Measurements from ENCODE around the gene CYB5R3.
A peak's percentile ranks its signal among the peaks of the same experiment; 100 is the strongest.
"Not testable (repeated sequence)": the region's sequence is repeated elsewhere in the genome, so short reads cannot be mapped to it uniquely, and the experiment has no call there.

CYB5R3 gene

DNA sequence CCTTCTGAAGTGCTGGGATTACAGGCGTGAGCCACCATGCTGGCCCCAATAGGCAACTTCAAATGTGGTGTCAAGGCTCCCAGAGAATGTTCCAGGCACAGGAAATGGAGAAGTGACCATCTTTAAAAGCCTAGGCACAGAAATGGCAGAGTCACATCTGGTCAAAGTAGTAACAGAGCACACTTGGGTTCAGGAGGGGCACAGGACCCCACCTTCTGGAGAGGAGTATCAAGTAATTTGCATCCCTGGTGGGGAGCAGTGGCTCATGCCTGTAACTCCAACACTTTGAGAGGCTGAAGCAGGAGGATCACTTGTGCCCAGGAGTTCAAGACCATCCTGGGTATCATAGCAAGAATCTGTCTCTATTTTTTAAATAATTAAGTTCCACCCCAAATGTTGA, 66.2 kb downstream of the CYB5R3 start:
- CTCF ChIA-PET = interaction anchor here (1.2 kb wide), 2 partner anchors 13 to 24 kb away, joined by 3 to 4 read pairs; no protein-coding TSS in a partner anchor
- POLR2A ChIA-PET = no interaction called here
- TF ChIP-seq, protein P1, sequence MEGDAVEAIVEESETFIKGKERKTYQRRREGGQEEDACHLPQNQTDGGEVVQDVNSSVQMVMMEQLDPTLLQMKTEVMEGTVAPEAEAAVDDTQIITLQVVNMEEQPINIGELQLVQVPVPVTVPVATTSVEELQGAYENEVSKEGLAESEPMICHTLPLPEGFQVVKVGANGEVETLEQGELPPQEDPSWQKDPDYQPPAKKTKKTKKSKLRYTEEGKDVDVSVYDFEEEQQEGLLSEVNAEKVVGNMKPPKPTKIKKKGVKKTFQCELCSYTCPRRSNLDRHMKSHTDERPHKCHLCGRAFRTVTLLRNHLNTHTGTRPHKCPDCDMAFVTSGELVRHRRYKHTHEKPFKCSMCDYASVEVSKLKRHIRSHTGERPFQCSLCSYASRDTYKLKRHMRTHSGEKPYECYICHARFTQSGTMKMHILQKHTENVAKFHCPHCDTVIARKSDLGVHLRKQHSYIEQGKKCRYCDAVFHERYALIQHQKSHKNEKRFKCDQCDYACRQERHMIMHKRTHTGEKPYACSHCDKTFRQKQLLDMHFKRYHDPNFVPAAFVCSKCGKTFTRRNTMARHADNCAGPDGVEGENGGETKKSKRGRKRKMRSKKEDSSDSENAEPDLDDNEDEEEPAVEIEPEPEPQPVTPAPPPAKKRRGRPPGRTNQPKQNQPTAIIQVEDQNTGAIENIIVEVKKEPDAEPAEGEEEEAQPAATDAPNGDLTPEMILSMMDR (IDR thresholded peaks at IDR 0.05; ENCODE audit: control extremely low read depth, extremely low read depth, low read depth, missing control alignments) = no peak
- no peak for DNase-seq (ENCODE audit: extremely low spot score)

DNA sequence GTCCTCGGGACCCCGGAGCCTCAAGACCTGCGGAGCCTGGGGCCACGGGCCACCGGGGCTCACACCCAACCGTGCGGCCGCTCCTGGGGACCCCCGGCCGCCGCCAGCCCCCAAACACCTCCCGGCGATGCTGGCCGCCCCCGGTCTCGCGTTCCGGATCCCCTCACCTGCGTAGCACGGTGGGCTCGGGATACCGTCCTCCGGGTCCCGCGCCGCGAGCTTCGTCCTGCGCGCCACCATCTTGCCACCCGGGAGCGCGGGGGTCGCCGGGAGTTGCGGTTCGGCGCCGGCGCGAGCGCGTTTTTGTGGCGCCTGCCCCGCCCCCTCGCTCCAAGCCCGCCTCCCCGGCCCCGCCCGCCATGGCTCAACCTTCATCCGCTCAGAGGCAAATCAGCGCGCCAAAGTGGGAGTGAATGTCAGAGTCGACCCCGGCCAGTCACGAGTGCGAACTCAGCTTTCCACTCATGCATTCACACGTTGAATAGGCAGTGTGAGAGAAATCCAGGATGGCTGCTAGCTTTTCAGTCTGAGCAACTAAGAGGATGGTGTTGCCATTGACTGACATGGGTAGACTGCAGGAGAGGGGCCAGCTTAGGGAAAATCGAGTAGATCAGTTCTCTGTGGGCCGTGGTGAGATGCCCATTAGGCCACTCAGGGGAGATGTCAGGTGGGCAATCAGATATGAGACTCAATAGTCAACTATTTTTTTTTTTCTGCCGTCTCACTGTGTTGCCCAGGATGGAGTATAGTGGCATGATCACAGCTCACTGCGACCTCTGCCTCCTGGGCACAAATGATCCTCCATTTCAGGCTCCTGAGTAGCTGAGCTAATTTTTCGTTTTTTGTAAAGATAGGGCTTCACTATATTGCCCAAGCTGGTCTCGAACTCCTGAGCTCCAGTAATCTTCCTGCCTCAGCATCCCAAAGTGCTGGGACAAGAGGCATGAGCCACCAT, 67.2 kb downstream of the CYB5R3 start:
- ChIA-PET CTCF (interaction anchor here (1.2 kb wide), 2 partner anchors 12 to 25 kb away, joined by 3 to 4 read pairs; no protein-coding TSS in a partner anchor), POLR2A (interaction anchor here (1.2 kb wide), 1 partner anchor 32 kb away, joined by 3 read pairs; the partner anchor contains the start of gene POLDIP3)
- peak; percentile 89 for DNase-seq (ENCODE audit: extremely low spot score)
- TF ChIP-seq, protein P1 (IDR thresholded peaks at IDR 0.05; ENCODE audit: control extremely low read depth, extremely low read depth, low read depth, missing control alignments) = no peak

DNA sequence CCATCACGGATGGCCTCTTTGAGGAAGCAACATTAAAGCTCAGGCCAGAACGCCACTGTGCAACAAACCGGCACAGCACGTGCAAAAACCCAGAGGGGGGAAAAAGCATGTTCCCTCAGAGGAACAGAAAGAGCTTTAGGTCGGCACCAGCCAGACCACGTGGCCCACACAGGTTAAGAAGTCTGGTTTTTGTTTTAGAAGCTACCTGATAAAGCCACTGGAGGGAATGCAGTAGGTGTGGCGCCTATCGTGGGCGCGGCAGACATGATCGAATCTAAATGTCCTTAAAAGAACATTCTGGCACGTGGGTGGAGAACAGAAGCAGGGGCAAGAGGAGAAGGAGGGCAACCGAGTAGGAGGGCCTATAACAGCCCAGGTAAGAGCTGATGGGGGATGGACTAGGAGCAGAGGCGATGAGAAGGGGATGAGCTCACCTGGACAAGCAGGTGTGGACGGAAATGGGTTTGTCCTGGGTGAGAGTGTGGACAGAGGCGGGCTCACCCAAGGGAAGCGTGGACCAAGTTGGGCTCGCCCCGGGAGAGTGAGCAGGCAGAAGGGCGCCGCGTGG, 67.9 kb downstream of the CYB5R3 start:
- POLR2A ChIA-PET = interaction anchor here (1.2 kb wide), 1 partner anchor 33 kb away, joined by 3 read pairs; the partner anchor contains the start of gene POLDIP3
- DNase-seq (ENCODE audit: extremely low spot score); CTCF ChIA-PET: not testable (repeated sequence)

DNA sequence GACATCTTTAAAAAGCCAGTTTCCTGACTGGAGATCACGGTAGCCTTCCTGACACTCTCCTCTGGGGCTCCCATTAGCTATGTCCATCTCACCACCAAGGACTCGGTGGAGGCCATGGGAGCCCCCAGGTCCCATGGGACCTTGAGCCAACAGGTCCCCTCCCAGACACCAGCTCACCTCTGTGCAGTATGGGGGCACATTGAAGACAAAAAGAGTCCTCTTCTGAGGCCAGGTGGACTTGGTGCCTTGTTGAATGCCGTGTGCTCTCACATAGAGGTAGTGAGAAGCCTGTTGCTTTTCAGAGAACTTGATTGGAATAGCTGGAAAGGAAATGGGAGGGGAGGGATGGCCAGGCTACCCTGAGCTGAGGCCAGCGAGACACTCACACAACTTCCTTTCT, 69.2 kb downstream of the CYB5R3 start:
- DNase-seq (ENCODE audit: extremely low spot score); POLR2A ChIA-PET; CTCF ChIA-PET: not testable (repeated sequence)

DNA sequence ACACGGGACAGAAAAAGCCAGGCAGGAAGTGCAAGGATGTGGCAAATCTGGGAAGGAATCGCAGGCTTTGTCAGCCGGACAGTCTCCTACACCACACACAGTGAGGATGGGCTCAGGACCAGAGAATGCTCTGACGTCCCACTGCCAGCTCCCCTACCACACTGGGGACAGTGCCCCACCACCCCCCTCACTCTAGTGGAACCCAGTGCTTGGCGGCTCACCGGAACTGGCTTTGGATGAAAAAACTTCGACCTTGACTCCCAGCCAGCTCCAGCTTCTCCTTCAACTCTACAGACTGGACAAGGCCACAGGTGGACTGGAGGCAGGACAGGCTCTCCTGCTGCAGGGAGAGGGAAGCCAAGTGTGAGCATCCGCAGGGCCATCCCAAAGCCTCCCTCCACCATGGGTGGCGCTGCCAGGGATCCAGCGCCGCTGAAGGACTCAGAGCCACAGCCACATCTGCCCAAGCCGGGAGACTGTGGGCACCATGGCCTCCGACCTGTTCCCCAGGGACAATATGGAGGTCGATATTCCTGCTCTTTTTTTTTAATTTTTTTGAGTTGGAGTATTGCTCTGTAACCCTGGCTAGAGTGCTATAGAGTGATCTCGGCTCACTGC, 71.5 kb downstream of the CYB5R3 start:
- POLR2A ChIA-PET = no interaction called here
- CTCF ChIA-PET = no interaction called here
- TF ChIP-seq, protein P1 (IDR thresholded peaks at IDR 0.05; ENCODE audit: control extremely low read depth, extremely low read depth, low read depth, missing control alignments) = no peak
- no peak for DNase-seq (ENCODE audit: extremely low spot score)

DNA sequence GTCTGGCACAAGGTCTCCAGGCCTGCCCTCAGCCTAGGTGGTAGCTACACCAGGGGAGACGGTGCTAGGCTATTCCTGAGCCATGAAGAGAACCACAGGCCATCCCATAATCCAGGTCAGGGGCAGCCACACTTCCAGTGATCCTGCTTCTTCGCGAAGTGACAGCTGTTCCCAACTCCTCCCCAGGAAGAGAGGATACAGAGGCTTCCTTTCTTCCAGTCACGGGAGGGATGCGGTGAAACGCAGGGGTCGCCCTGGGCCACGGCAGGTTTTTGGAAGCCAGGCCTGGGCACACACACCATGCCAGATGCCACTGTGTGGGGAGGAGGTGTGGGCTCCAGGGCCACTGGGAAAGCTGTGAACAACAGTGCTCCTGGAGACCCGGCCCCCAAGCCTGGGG, 72.1 kb downstream of the CYB5R3 start:
- POLR2A ChIA-PET; CTCF ChIA-PET; DNase-seq (ENCODE audit: extremely low spot score): not testable (repeated sequence)

DNA sequence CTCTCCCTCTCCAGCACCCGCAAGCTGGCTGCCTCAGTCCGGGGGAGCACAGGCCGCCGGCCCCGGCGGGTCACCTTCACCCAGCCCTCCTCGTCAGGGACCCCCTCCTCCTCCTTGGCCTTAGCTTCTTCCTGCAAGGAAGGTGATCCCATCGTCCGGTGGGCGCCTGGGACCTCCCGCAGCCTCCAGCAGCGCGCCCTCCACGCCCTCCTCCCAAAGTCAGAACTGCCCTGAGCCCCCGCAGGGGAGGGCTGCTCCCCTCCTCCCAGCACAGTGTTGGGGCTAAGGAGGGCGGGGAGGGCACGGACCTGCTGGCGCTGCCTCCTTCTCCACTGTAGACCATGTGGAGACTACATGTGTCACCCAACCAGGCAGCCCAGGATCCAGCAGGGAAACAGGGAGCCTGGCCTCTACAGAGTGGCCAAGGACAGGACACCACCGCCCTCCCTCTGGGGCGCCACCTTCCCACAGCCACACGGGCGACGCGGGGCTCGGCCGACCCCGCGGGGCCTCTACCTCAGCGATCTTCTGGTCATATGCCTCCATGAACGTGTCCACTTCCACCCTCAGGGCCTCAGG, 73.1 kb downstream of the CYB5R3 start:
- POLR2A ChIA-PET; DNase-seq (ENCODE audit: extremely low spot score); CTCF ChIA-PET: not testable (repeated sequence)

DNA sequence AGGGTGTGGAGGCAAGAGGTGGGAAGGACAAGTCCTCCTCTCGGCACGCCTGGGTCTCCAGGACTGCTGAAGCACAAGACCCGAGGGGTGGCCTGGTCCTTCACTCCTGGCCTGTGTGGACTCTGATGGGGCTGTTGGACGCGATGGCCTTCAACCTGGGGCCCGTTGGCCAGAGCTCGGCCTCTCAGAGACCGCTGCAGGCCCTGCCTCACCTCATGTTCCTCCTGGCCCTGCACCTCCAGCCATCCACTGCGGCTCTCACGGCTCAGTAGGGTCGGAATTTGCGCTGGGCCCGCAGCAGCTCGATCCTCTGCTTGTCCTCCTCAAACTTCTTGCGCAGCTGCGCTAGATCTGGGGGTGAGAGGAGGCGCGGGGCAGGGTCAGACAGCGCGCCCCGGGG, 74.7 kb downstream of the CYB5R3 start:
- DNase-seq (ENCODE audit: extremely low spot score); CTCF ChIA-PET; POLR2A ChIA-PET: not testable (repeated sequence)

DNA sequence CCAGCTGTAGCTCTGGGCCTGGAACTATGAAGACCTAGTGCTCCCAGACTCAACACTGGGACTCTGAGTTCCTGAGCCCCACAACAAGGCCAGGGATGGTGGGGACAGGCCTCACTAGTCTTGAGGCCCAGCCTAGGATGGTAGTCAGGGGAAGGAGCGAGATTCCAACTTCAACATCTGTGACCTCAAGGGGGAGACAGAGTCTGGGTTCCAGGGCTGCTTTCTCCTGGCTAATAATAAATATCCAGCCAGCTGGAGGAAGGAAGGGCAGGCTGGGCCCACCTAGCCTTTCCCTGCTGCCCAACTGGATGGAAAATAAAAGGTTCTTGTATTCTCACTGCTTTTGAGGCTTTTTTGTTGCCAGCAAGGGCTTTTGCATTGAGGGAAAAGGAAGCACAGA, 75.1 kb downstream of the CYB5R3 start:
- DNase-seq (ENCODE audit: extremely low spot score); POLR2A ChIA-PET; CTCF ChIA-PET: not testable (repeated sequence)

DNA sequence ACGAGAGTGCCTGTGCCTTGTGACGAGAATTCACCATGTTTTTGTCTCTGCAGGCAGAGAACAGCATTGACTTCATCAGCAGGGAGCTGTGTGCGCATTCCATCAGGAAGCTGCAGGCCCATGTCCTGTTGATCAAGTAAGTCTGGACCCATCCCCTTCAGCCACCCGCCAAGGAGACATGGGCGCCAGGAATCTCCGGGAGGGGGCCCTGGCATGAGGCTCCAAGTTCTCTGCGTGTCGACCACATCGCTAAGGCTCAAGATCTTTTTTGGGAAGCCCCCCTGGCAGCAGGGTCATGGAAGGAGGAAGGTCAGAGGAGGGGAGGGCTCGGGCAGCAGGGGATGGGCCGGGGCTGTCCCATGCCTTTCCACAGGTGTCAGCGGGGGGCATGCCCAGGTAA, 78.1 kb downstream of the CYB5R3 start:
- DNase-seq (ENCODE audit: extremely low spot score); CTCF ChIA-PET; POLR2A ChIA-PET: not testable (repeated sequence)

DNA sequence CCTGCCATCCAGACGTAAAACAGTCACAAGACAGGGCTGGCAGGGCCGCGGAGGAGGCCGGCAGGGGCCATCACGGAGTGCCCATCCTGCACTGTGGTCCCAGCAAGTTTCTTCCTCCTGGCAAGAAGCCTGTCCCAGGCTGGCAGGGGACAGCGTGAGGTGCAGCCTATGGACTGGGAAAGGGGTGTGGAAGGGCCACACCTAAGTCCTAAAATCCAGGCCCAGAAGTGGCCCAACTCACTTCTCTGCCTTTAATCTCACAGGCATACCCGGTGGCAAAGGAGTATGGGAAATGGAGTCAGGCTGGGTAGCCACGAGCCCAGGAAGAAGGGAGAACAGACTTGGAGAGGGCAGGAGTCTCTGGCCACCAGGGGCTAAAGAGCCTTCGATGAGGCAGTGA, 78.6 kb downstream of the CYB5R3 start:
- POLR2A ChIA-PET; DNase-seq (ENCODE audit: extremely low spot score): not testable (repeated sequence)
- CTCF ChIA-PET = interaction anchor here (1.1 kb wide), 1 partner anchor 42 kb away, joined by 3 read pairs; no protein-coding TSS in a partner anchor

DNA sequence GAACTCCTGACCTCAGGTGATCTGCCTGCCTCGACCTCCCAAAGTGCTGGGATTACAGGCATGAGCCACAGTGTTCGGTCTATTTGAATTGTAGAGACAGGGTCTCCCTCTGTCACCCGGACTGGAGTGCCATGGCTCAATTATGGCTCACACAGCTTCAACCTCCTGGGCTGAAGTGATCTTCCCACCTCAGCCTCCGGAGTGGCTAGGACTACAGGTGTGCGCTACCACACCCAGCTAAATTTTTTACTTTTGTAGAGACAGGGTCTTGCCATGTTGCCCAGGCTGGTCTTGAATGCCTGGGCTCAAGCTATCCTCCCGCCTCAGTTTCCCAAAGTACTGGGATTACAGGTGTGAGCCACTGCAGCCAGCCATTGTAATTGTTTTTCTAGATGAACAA, 81.2 kb downstream of the CYB5R3 start:
- CTCF ChIA-PET = interaction anchor here (1.2 kb wide), 1 partner anchor 16 kb away, joined by 4 read pairs; no protein-coding TSS in a partner anchor
- POLR2A ChIA-PET; DNase-seq (ENCODE audit: extremely low spot score): not testable (repeated sequence)
